GM13976 (cell line): ENCODE data around the gene IL10RB.

Source experiments
- DNase-seq: peaks from one replicate; pipeline ENCODE4 v3.0.0; 2012; ENCODE audit warnings: low spot score
- CTCF ChIP-seq: IDR thresholded peaks from 2 replicates; pipeline ENCODE4 v1.5.1; 2012; ENCODE audit warnings: borderline replicate concordance, mild to moderate bottlenecking; ENCODE audit not compliant: insufficient read depth; ENCODE audit errors: extremely low read depth, missing control alignments, control extremely low read depth
- in situ Hi-C: fragments of 300-500 bp; cut with MboI; formaldehyde crosslinking; loops from one replicate; pipeline ENCODE4 v1.12.0; 2022; ENCODE audit warnings: low sequenced_read_pairs, mixed read lengths, inconsistent platforms; ENCODE audit not compliant: unreplicated experiment

IL10RB gene

DNA sequence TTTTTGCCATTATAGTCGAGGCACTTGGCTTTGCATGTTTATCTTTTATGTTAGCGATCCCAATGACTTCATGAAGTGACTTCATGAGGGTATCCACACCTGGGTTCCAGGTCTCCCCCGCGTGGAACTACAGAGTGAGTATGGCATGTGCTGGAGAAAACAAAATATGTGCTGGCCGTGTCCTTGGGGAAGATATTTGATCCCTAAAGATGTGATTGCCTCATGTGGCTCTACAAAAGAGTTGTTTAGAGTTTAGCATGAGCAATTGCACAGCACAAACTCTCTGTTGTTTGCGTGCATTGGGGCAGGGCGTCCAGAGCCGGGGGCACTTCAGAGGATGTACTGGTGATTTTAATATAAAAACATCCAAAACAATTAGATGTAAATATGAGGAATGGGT lies 4.8 kb downstream of the IL10RB start:
- in situ Hi-C loops, result no loop called here
- no peak for DNase-seq
- no peak for TF ChIP-seq CTCF

- DNase-seq, result no peak
- no peak for TF ChIP-seq CTCF
- in situ Hi-C loops, result no loop called here
Observed at GRCh38 chr21:33273044-33273443, 6.9 kb downstream of the IL10RB start.

- TF ChIP-seq CTCF, result no peak
- in situ Hi-C loops, result no loop called here
- no peak for DNase-seq
Observed at GRCh38 chr21:33278721-33279120, 12.6 kb downstream of the IL10RB start.

GRCh38 chr21:33279330-33279820 lies 13.2 kb downstream of the IL10RB start:
- DNase-seq, result no peak
- no peak for TF ChIP-seq CTCF
- in situ Hi-C loops, result no loop called here

- DNase-seq, result no peak
- no peak for TF ChIP-seq CTCF
- in situ Hi-C loops, result no loop called here
Observed at GRCh38 chr21:33281096-33281652, 15.0 kb downstream of the IL10RB start.

GRCh38 chr21:33283203-33283602 lies 17.0 kb downstream of the IL10RB start:
- DNase-seq, result no peak
- in situ Hi-C loops, result no loop called here
- TF ChIP-seq CTCF, result no peak
